PC-3 (cell line): ENCODE results near the gene CHRNE. TPM values are rescaled to one million over a fixed set of nuclear protein-coding genes. Genes with fewer than 3 reads are reported as not detected.

Experiments used
- ATAC-seq: fragments of 200-7000 bp; cut with Tn5 transposase; 2 replicates; pipeline ENCODE4 v1.9.1; 2020; ENCODE audit warnings: mild to moderate bottlenecking, moderate library complexity
- BruUV-seq: library from RNA; stranded (reverse); fragments of 400-500 nt; replicated peaks from 2 replicates; lab custom pipeline; 2021; lab: Mats Ljungman, UMichigan
- CTCF ChIA-PET: fragments of 300-600 bp; sonication (Branson Sonifier 250); formaldehyde crosslinking; loops from one replicate; lab custom pipeline; 2022; ENCODE audit warnings: antibody characterized with exemption; lab: Charles Lee
- POLR2A ChIA-PET: fragments of 300-600 bp; sonication (Branson Sonifier 250); formaldehyde crosslinking; loops from one replicate; lab custom pipeline; 2022; ENCODE audit warnings: antibody characterized with exemption; ENCODE audit not compliant: unreplicated experiment; lab: Charles Lee
- DNase-seq: peaks from one replicate; pipeline ENCODE4 v3.0.0-alpha.2; 2015
- H2AFZ ChIP-seq: fragments of 300-600 bp; sonication (generic); 2 replicates; pipeline ENCODE4 v1.6.0; 2016; ENCODE audit warnings: antibody characterized with exemption, low read length
- H3F3A ChIP-seq: fragments of 300-600 bp; sonication (generic); one replicate; pipeline ENCODE4 v1.6.0; 2017; ENCODE audit warnings: antibody characterized with exemption, low read length, control low read depth, mild to moderate bottlenecking; ENCODE audit not compliant: unreplicated experiment
- H3K27ac ChIP-seq: fragments of 300-600 bp; sonication (generic); 2 replicates; pipeline ENCODE4 v1.5.1; 2016; ENCODE audit warnings: mild to moderate bottlenecking, low read length
- H3K27me3 ChIP-seq: fragments of 300-600 bp; sonication (generic); 2 replicates; pipeline ENCODE4 v1.6.1; 2016; ENCODE audit warnings: low read length, mixed read lengths
- H3K36me3 ChIP-seq: fragments of 300-600 bp; sonication (generic); 2 replicates; pipeline ENCODE4 v1.6.1; 2016; ENCODE audit warnings: low read depth, mixed run types, low read length, mixed read lengths
- H3K4me1 ChIP-seq: fragments of 300-600 bp; sonication (generic); 2 replicates; pipeline ENCODE4 v1.5.1; 2016; ENCODE audit warnings: low read length; ENCODE audit not compliant: insufficient read depth
- H3K4me2 ChIP-seq: fragments of 300-600 bp; sonication (generic); 2 replicates; pipeline ENCODE4 v1.6.0; 2016; ENCODE audit warnings: low read length
- H3K4me3 ChIP-seq: fragments of 300-600 bp; sonication (generic); 2 replicates; pipeline ENCODE4 v1.5.1; 2016; ENCODE audit warnings: mild to moderate bottlenecking, low read length, mixed read lengths
- H3K79me2 ChIP-seq: fragments of 300-600 bp; sonication (generic); 2 replicates; pipeline ENCODE4 v1.6.1; 2017; ENCODE audit warnings: low read length, mixed read lengths
- H3K9ac ChIP-seq: fragments of 300-600 bp; sonication (generic); 2 replicates; pipeline ENCODE4 v1.6.0; 2016; ENCODE audit warnings: mild to moderate bottlenecking, low read length
- H3K9me2 ChIP-seq: fragments of 300-600 bp; sonication (generic); replicated peaks from 2 replicates; pipeline ENCODE4 v1.6.1; 2016; ENCODE audit warnings: mixed run types, low read length, mixed read lengths
- H3K9me3 ChIP-seq: fragments of 300-600 bp; sonication (generic); 2 replicates; pipeline ENCODE4 v1.6.1; 2016; ENCODE audit warnings: low read length, mixed read lengths
- H4K20me1 ChIP-seq: fragments of 300-600 bp; sonication (generic); 2 replicates; pipeline ENCODE4 v1.6.1; 2016; ENCODE audit warnings: low read length, mixed read lengths
- CTCF ChIP-seq: fragments of 300-600 bp; sonication (generic); conservative IDR thresholded peaks from 2 replicates; pipeline ENCODE4 v1.5.1; 2017; ENCODE audit warnings: antibody characterized with exemption, low read depth, mild to moderate bottlenecking, low read length
- EZH2 ChIP-seq: fragments of 300-600 bp; sonication (generic); IDR thresholded peaks from one replicate; pipeline ENCODE4 v1.6.1; 2017; ENCODE audit warnings: antibody characterized with exemption, mild to moderate bottlenecking, low read length; ENCODE audit not compliant: unreplicated experiment
- EZH2phosphoT487 ChIP-seq: fragments of 300-600 bp; sonication (generic); IDR thresholded peaks from 2 replicates; pipeline ENCODE4 v1.6.1; 2018; ENCODE audit warnings: mild to moderate bottlenecking, antibody characterized with exemption, low read length, borderline replicate concordance
- intact Hi-C: fragments of 100-400 bp; cut with micrococcal nuclease; formaldehyde crosslinking; loops from 2 replicates; pipeline ENCODE4 v1.9.0; 2023
- total RNA-seq: library from RNA; depleted of rRNA; stranded (reverse); fragments of >200 nt; gene quantifications from 2 replicates; pipeline ENCODE4 v1.2.3, GENCODE V29; 2014

The CHRNE gene
- total RNA-seq, 1 experiment from 2014 or later, result 0.11 TPM

- intact Hi-C loops, result no loop called here
Observed at GRCh38 chr17:4863321-4863720, 39.6 kb downstream of the CHRNE start.

GRCh38 chr17:4862720-4863119 is 40.2 kb downstream of the CHRNE start:
- H2AFZ ChIP-seq, result no peak overlapping the region
- no peaks in the 10 kb centered on the region for H3K9me2 ChIP-seq
- no peak for ATAC-seq
- peaks cover 31% of the 10 kb centered on the region for H3K79me2 ChIP-seq
- peaks cover 6% of the 10 kb centered on the region; the same call in 1 of the 2 replicates for H3K36me3 ChIP-seq
- no peak overlapping the region for H3K4me2 ChIP-seq
- intact Hi-C loops, result no loop called here
- no TSS peak for BruUV-seq
- ChIA-PET POLR2A (no interaction called here), CTCF (no interaction called here)
- no peak for DNase-seq
- TF ChIP-seq EZH2phosphoT487 (no peak), EZH2 (no peak), CTCF (no peak)
- no peaks in the 10 kb centered on the region for H3F3A ChIP-seq
- H3K27ac ChIP-seq, result no peak overlapping the region
- no peaks in the 10 kb centered on the region for H3K27me3 ChIP-seq
- no peak overlapping the region for H3K9ac ChIP-seq
- H3K9me3 ChIP-seq, result no peaks in the 10 kb centered on the region
- H3K4me3 ChIP-seq, result no peak overlapping the region
- H3K4me1 ChIP-seq, result peaks cover 15% of the 10 kb centered on the region
- no peaks in the 10 kb centered on the region for H4K20me1 ChIP-seq

More at GRCh38 chr17:4863321-4863720, 39.6 kb downstream of the CHRNE start:
- H3K79me2 ChIP-seq, result peaks cover 28% of the 10 kb centered on the region
- no peaks in the 10 kb centered on the region for H3K9me2 ChIP-seq
- POLR2A ChIA-PET, result no interaction called here
- BruUV-seq, result no TSS peak
- H3K4me3 ChIP-seq, result no peak overlapping the region
- no peaks in the 10 kb centered on the region for H3F3A ChIP-seq
- no peaks in the 10 kb centered on the region for H3K27me3 ChIP-seq
- no peak overlapping the region for H2AFZ ChIP-seq
- no peak overlapping the region for H3K27ac ChIP-seq
- peaks cover 9% of the 10 kb centered on the region for H3K4me1 ChIP-seq
- ATAC-seq, result no peak
- H3K36me3 ChIP-seq, result peaks cover 6% of the 10 kb centered on the region; the same call in 1 of the 2 replicates
- H3K9me3 ChIP-seq, result no peaks in the 10 kb centered on the region
- no peaks in the 10 kb centered on the region for H4K20me1 ChIP-seq
- H3K4me2 ChIP-seq, result no peak overlapping the region
- H3K9ac ChIP-seq, result no peak overlapping the region
- CTCF ChIA-PET, result no interaction called here
- TF ChIP-seq EZH2phosphoT487, result no peak
- DNase-seq, result no peak

- Histone ChIP-seq H3K36me3 (peaks cover 6% of the 10 kb centered on the region; the same call in 1 of the 2 replicates), H3K4me3 (no peak overlapping the region), H3K27me3 (no peaks in the 10 kb centered on the region), H4K20me1 (no peaks in the 10 kb centered on the region), H3K9ac (no peak overlapping the region), H3K9me2 (no peaks in the 10 kb centered on the region), H3K27ac (no peak overlapping the region), H3K79me2 (peaks cover 43% of the 10 kb centered on the region), H3K4me2 (no peak overlapping the region), H2AFZ (no peak overlapping the region), H3K4me1 (peaks cover 16% of the 10 kb centered on the region), H3F3A (no peaks in the 10 kb centered on the region), H3K9me3 (no peaks in the 10 kb centered on the region)
- DNase-seq (no peak), ATAC-seq (no peak)
- no peak for TF ChIP-seq CTCF
- no peak for TF ChIP-seq EZH2
- TF ChIP-seq EZH2phosphoT487, result no peak
- POLR2A ChIA-PET, result no interaction called here
- intact Hi-C loops, result no loop called here
- CTCF ChIA-PET, result no interaction called here
- no TSS peak for BruUV-seq
Observed at GRCh38 chr17:4861052-4861451, 41.8 kb downstream of the CHRNE start.
